ENCODE data around the gene COPB2.
"Not testable (repeated sequence)": the region's sequence is repeated elsewhere in the genome, so short reads cannot be mapped to it uniquely, and the experiment has no call there.

Gene COPB2

GRCh38 chr3:139389552-139390368, at the start of gene COPB2:
TSS of gene COPB2 (minus strand) at chr3:139389647. CDS start at chr3:139389550, 97 bp downstream.
- DNase-seq = peak; percentile 78 to 99 (median 98)

- no peak for DNase-seq
These were observed 45.4 kb upstream of the COPB2 start for GRCh38 chr3:139434764-139435307.

- DNase-seq = no peak
These were observed 44.8 kb upstream of the COPB2 start for GRCh38 chr3:139434228-139434627.

GRCh38 chr3:139433089-139433488, 43.6 kb upstream of the COPB2 start:
- DNase-seq = no peak

- no peak for DNase-seq
These were observed 41.0 kb upstream of the COPB2 start for GRCh38 chr3:139430493-139430892.

- DNase-seq = peak in 4 of 51 donors; percentile 19 to 78 (median 36)
These were observed 38.0 kb upstream of the COPB2 start for GRCh38 chr3:139427283-139428060.

GRCh38 chr3:139425745-139426400, 36.4 kb upstream of the COPB2 start:
- no peak for DNase-seq

- DNase-seq = no peak
These were observed 33.8 kb upstream of the COPB2 start for GRCh38 chr3:139423232-139423631.

- no peak for DNase-seq
These were observed 32.0 kb upstream of the COPB2 start for GRCh38 chr3:139421460-139421859.

- no peak for DNase-seq
These were observed 31.6 kb upstream of the COPB2 start for GRCh38 chr3:139421040-139421439.

- DNase-seq = no peak
These were observed 28.7 kb upstream of the COPB2 start for GRCh38 chr3:139418144-139418543.

GRCh38 chr3:139416275-139416674, 26.8 kb upstream of the COPB2 start:
- DNase-seq = no peak

- no peak for DNase-seq
These were observed 25.3 kb upstream of the COPB2 start for GRCh38 chr3:139414608-139415224.

GRCh38 chr3:139412891-139413290, 23.4 kb upstream of the COPB2 start:
- not testable (repeated sequence) for DNase-seq

- not testable (repeated sequence) for DNase-seq
These were observed 11.7 kb upstream of the COPB2 start for GRCh38 chr3:139401155-139401554.

GRCh38 chr3:139396707-139397106, 7.3 kb upstream of the COPB2 start:
- DNase-seq = no peak

GRCh38 chr3:139394116-139394515, 4.7 kb upstream of the COPB2 start:
- no peak for DNase-seq

GRCh38 chr3:139388821-139389551, 461 bp downstream of the COPB2 start:
- peak in 2 of 51 donors; percentile 32 to 55 for DNase-seq

GRCh38 chr3:139388077-139388476, 1.4 kb downstream of the COPB2 start:
- no peak for DNase-seq

GRCh38 chr3:139382291-139382690, 7.2 kb downstream of the COPB2 start:
- DNase-seq = not testable (repeated sequence)

- DNase-seq = no peak
These were observed 8.9 kb downstream of the COPB2 start for GRCh38 chr3:139380575-139380974.

Measured in hypothalamus (tissue), 51 donors.